ENCODE data around the gene GJB6. TPM values are rescaled to one million over a fixed set of nuclear protein-coding genes. Genes with fewer than 3 reads are reported as not detected.

Gene GJB6
- total RNA-seq, 1 donor from 2014 or later, result not detected

DNA sequence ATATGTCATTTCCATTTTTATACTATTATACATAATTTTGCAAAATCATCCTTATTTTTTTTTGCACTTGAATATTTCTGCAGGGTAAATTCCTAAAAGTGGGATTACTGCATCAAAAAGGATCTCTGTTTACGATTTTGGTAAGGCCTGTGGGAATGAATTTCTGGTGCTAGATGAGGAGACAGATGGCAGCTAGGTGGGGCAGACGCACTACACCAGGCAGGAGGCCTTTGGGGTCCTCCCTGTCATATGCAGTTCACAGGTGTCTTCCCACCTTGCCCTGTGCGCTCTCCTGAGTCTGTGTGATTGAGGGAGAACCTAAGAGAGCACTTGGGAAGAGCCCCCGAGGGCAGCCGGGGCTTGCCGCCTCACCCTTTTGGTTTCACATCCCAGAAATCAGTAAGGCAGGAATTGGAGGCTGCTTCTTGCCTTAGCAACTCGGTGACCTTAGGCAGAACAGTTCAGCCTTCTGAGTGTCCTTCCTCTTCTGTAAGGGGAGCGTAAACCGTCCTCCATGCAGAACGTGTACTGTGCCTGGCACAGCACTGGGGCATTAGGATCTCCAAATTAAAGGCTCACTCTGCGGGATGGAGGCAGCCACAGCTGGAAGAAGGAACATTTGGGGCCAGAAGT lies 25.9 kb downstream of the GJB6 start:
- no peak for DNase-seq (ENCODE audit: low spot score in 2 of 2)

DNA sequence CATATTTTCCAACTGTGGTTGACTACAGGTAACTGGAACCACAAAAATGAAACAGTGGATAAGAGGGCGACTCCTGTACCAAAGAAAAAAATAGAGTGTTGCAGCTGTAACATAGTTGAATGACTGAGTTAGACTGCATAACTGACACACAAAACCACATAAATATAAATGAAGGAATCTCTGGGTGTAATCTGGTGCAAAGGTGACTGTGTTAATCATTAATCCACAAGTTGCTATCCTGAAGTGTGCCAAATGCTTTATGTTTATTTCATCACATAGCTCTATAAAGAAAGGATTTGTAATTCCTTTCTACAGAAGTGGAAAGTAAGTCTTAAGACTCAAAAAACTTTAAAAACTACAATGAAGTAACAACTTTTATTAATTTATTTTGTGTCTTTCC lies 33.3 kb downstream of the GJB6 start:
- TF ChIP-seq CTCF (IDR thresholded peaks at IDR 0.05), result no peak
- H3K4me1 ChIP-seq, result peaks cover 0 to 3% of the 10 kb centered on the region in 2 donors
- no peaks in the 10 kb centered on the region for H3K36me3 ChIP-seq
- no peak for DNase-seq (ENCODE audit: low spot score in 2 of 2)
- H3K4me3 ChIP-seq, result no peak overlapping the region
- peaks cover 6% of the 10 kb centered on the region for H3K27me3 ChIP-seq
- no peak overlapping the region for H3K27ac ChIP-seq
- intact Hi-C loops (cut with DNase I), result loop anchor here (10.0 kb wide), 1 partner anchor 296 kb away; no protein-coding TSS in a partner anchor
- H3K9me3 ChIP-seq, result no peaks in the 10 kb centered on the region

More for the DNA sequence above, 25.9 kb downstream of the GJB6 start:
- intact Hi-C loops (cut with DNase I), result no loop called here
- H3K36me3 ChIP-seq, result no peaks in the 10 kb centered on the region
- no peaks in the 10 kb centered on the region for H3K9me3 ChIP-seq
- TF ChIP-seq CTCF (IDR thresholded peaks at IDR 0.05), result no peak
- no peak overlapping the region for H3K27ac ChIP-seq
- H3K4me1 ChIP-seq, result no peaks in the 10 kb centered on the region
- no peaks in the 10 kb centered on the region for H3K27me3 ChIP-seq
- no peak overlapping the region for H3K4me3 ChIP-seq

DNA sequence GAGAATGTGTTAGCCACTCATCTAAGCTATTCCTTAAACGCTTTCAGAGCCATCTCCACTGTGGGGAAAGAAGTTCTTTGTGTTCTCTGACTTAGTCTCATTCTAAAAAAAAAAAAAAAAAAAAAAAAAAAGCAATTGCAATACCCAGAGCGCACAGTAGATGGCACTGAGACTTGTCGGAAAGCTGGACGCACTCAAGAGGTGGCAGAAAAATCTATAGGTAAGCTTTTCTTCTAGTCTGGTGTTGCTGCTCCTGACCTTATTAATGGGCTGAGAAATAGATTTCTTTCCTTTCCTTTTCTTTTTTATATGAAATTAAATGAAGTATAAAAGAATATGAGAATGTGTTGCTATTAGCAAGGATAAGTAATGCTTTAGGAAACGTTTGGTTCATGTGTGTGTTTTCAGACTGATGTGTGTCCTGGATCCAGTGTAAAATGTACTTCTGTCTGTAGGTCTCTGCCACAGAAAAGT lies 34.7 kb downstream of the GJB6 start:
- DNase-seq (ENCODE audit: low spot score in 2 of 2), result no peak
- Histone ChIP-seq H3K4me3 (peak overlapping the region in 1 of 2 donors; percentile 30), H3K27ac (no peak overlapping the region), H3K4me1 (peaks cover 7 to 17% of the 10 kb centered on the region in 2 donors), H3K36me3 (no peaks in the 10 kb centered on the region), H3K9me3 (no peaks in the 10 kb centered on the region), H3K27me3 (peaks cover 17% of the 10 kb centered on the region)
- TF ChIP-seq CTCF (IDR thresholded peaks at IDR 0.05), result peak; percentile 17 to 70 (median 58)
- intact Hi-C loops (cut with DNase I), result loop anchor here (10.0 kb wide), 1 partner anchor 297 kb away; no protein-coding TSS in a partner anchor

DNA sequence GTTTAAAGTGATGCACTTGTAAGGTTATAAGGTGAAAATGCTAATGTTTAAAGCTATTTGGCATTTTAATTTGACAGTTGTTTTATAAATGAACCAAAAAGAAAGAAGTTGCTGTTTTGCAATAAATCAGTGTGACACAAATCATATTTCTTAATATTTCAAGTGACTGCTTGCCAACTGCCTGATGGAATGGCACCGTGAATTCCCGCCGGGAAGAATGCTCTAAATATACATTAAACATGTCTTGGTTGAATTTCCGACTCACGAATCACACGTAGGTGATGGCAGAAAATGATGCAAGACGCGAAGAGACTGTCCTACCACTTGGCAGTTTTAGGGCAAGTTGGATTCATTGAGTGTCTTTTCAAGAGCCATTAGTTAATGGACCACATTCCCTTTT lies 36.3 kb downstream of the GJB6 start:
- H3K9me3 ChIP-seq, result no peaks in the 10 kb centered on the region
- peaks cover 25% of the 10 kb centered on the region for H3K27me3 ChIP-seq
- TF ChIP-seq CTCF (IDR thresholded peaks at IDR 0.05), result no peak
- no peak for DNase-seq (ENCODE audit: low spot score in 2 of 2)
- H3K27ac ChIP-seq, result no peak overlapping the region
- intact Hi-C loops (cut with DNase I), result loop anchor here (10.0 kb wide), 1 partner anchor 299 kb away; no protein-coding TSS in a partner anchor
- H3K36me3 ChIP-seq, result no peaks in the 10 kb centered on the region
- peaks cover 7 to 18% of the 10 kb centered on the region in 2 donors for H3K4me1 ChIP-seq
- no peak overlapping the region for H3K4me3 ChIP-seq

- intact Hi-C loops (cut with DNase I), result loop anchor here (10.0 kb wide), 1 partner anchor 301 kb away; no protein-coding TSS in a partner anchor
- DNase-seq (ENCODE audit: low spot score in 2 of 2), result no peak
- H3K27me3 ChIP-seq, result peaks cover 25% of the 10 kb centered on the region
- H3K27ac ChIP-seq, result no peak overlapping the region
- H3K9me3 ChIP-seq, result no peaks in the 10 kb centered on the region
- H3K4me1 ChIP-seq, result peaks cover 7 to 18% of the 10 kb centered on the region in 2 donors
- no peaks in the 10 kb centered on the region for H3K36me3 ChIP-seq
- TF ChIP-seq CTCF (IDR thresholded peaks at IDR 0.05), result no peak
- H3K4me3 ChIP-seq, result peak overlapping the region in 1 of 2 donors; percentile 59
These were observed 38.0 kb downstream of the GJB6 start for GRCh38 chr13:20193907-20194631.

Measured in ascending aorta (tissue), 2 donors.